ENCODE data around the gene SDF2.

DNA sequence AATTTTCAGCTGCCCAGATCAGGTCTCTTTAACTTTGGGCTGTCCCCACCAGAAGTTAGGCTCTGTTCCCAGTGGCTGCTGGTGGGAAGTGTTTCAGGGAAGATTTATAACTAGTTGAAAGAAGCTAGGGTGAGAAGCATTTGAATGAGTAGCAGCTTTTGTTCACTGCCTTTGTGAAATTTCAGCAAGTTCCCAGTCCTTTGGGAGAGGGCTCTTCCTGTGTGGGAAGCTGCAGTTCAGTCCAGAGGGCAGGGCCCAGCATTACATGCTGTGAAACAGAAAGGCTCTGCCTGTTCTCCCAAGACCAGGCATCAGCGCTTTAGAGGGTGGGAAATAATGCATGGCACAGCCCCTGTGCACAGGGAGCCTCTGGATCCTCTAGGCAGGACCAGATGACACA is 32.2 kb upstream of the SDF2 start:
- no peak for TF ChIP-seq EZH2 (IDR thresholded peaks at IDR 0.05; ENCODE audit: low read length, missing control alignments)
- TF ChIP-seq, protein P1, sequence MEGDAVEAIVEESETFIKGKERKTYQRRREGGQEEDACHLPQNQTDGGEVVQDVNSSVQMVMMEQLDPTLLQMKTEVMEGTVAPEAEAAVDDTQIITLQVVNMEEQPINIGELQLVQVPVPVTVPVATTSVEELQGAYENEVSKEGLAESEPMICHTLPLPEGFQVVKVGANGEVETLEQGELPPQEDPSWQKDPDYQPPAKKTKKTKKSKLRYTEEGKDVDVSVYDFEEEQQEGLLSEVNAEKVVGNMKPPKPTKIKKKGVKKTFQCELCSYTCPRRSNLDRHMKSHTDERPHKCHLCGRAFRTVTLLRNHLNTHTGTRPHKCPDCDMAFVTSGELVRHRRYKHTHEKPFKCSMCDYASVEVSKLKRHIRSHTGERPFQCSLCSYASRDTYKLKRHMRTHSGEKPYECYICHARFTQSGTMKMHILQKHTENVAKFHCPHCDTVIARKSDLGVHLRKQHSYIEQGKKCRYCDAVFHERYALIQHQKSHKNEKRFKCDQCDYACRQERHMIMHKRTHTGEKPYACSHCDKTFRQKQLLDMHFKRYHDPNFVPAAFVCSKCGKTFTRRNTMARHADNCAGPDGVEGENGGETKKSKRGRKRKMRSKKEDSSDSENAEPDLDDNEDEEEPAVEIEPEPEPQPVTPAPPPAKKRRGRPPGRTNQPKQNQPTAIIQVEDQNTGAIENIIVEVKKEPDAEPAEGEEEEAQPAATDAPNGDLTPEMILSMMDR (conservative IDR thresholded peaks at IDR 0.05 in 1 of 2, IDR thresholded peaks at IDR 0.05 in 1 of 2; ENCODE audit: low read depth in 1 of 2, low read length in 2 of 2): no peak

Measured in fibroblast of lung (primary cell).